ENCODE data around the gene SLCO1A2. TPM values are rescaled to one million over a fixed set of nuclear protein-coding genes. Genes with fewer than 3 reads are reported as not detected.
"Not testable (repeated sequence)": the region's sequence is repeated elsewhere in the genome, so short reads cannot be mapped to it uniquely, and the experiment has no call there.

The SLCO1A2 gene
- total and polyA plus RNA-seq, 8 donors, result 0.03 to 0.51 (median 0.24) TPM; not detected in 1

DNA sequence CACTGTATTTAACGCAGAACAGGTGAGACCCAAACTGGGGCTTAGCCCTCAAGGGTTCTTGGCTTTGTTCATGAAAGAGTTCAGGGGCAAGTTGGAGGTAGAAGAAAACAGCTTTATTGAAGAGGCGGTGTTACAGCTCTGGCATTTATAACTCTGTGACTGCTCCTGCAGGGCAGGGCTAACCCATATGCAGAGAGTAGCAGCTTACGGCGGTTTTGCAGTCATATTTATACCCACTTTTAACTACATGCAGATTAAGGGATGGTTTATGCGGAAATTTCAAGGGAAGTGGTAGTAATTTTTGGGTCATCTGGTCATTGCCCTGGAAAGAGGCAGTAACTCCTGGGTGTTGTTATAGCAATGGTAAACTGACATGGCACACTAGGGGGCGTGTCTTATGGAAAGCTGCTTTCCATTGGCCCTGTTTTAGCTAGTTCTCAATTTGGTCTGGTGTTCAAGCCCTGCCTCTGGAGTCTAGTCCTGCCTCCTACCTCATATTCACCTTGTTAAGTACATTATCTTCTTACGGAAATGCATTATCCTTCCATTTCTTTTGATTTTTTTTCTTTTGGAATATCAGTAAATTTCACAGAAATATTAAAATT is 36.2 kb upstream of the SLCO1A2 start:
- Histone ChIP-seq H3K27me3 (no peaks in the 10 kb centered on the region), H3K36me3 (no peaks in the 10 kb centered on the region), H3K27ac (no peak overlapping the region), H3K4me1 (no peaks in the 10 kb centered on the region), H3K9me3 (no peaks in the 10 kb centered on the region), H3K4me3 (no peak overlapping the region)
- intact Hi-C loops (cut with DNase I), result no loop called here
- no peak for ATAC-seq
- DNase-seq, result no peak
- TF ChIP-seq, protein P1, sequence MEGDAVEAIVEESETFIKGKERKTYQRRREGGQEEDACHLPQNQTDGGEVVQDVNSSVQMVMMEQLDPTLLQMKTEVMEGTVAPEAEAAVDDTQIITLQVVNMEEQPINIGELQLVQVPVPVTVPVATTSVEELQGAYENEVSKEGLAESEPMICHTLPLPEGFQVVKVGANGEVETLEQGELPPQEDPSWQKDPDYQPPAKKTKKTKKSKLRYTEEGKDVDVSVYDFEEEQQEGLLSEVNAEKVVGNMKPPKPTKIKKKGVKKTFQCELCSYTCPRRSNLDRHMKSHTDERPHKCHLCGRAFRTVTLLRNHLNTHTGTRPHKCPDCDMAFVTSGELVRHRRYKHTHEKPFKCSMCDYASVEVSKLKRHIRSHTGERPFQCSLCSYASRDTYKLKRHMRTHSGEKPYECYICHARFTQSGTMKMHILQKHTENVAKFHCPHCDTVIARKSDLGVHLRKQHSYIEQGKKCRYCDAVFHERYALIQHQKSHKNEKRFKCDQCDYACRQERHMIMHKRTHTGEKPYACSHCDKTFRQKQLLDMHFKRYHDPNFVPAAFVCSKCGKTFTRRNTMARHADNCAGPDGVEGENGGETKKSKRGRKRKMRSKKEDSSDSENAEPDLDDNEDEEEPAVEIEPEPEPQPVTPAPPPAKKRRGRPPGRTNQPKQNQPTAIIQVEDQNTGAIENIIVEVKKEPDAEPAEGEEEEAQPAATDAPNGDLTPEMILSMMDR (IDR thresholded peaks at IDR 0.05), result no peak

- Histone ChIP-seq H3K36me3 (no peaks in the 10 kb centered on the region), H3K27ac (no peak overlapping the region), H3K4me1 (no peaks in the 10 kb centered on the region), H3K4me3 (no peak overlapping the region), H3K9me3 (peaks cover 0 to 4% of the 10 kb centered on the region in 2 donors), H3K27me3 (no peaks in the 10 kb centered on the region)
- TF ChIP-seq, protein P1 (IDR thresholded peaks at IDR 0.05), result no peak
- DNase-seq, result no peak
- ATAC-seq, result no peak
- intact Hi-C loops (cut with DNase I), result no loop called here
Measured at GRCh38 chr12:21369141-21369980, 34.6 kb upstream of the SLCO1A2 start.

GRCh38 chr12:21360632-21361031 is 25.9 kb upstream of the SLCO1A2 start:
- peaks cover 0 to 11% of the 10 kb centered on the region in 2 donors for H3K9me3 ChIP-seq
- ATAC-seq; H3K4me3 ChIP-seq; H3K4me1 ChIP-seq; intact Hi-C loops (cut with DNase I); H3K27ac ChIP-seq; H3K27me3 ChIP-seq; DNase-seq; H3K36me3 ChIP-seq: not testable (repeated sequence)

- Histone ChIP-seq H3K27ac (no peak overlapping the region), H3K4me1 (no peaks in the 10 kb centered on the region), H3K27me3 (no peaks in the 10 kb centered on the region), H3K4me3 (no peak overlapping the region), H3K9me3 (no peaks in the 10 kb centered on the region), H3K36me3 (no peaks in the 10 kb centered on the region)
- intact Hi-C loops (cut with DNase I), result no loop called here
- ATAC-seq, result no peak
- no peak for DNase-seq
- TF ChIP-seq, protein P1 (IDR thresholded peaks at IDR 0.05), result no peak
Measured at GRCh38 chr12:21354641-21355040, 19.9 kb upstream of the SLCO1A2 start.

DNA sequence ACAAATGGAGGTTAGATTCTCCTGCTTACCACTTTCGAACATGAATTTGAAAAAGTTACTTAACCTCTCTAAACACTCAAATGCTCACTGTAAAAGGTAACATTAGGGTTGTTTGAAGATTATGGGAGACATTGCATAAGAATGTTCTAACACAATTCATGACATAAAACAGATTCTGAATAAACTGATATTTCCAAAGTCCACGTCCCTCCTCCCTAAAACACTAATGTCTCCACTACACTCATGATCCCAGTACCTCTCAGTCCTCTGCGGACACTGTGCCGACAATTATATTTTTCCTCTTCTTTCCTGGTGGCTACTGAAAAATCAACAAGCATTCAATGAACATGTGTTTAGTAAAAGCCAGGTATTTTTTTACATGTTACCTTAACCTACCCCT is 19.2 kb upstream of the SLCO1A2 start:
- DNase-seq (no peak), ATAC-seq (no peak)
- H3K4me1 ChIP-seq, result no peaks in the 10 kb centered on the region
- no peaks in the 10 kb centered on the region for H3K9me3 ChIP-seq
- no peak overlapping the region for H3K27ac ChIP-seq
- no peak overlapping the region for H3K4me3 ChIP-seq
- intact Hi-C loops (cut with DNase I), result no loop called here
- H3K36me3 ChIP-seq, result no peaks in the 10 kb centered on the region
- no peaks in the 10 kb centered on the region for H3K27me3 ChIP-seq
- TF ChIP-seq, protein P1 (IDR thresholded peaks at IDR 0.05), result no peak
